Dermis microvascular lymphatic vessel endothelial cell (primary cell): ENCODE measurements around the gene GJA9. TPM values are rescaled to one million over a fixed set of nuclear protein-coding genes. Genes with fewer than 3 reads are reported as not detected.

Experiments used
- DNase-seq, 2 donors: peaks; one replicate each; pipeline versions ENCODE4 v3.0.0 to v3.0.0-alpha.2; 2010; ENCODE audit warnings: low read depth in 2 of 2
- total RNA-seq: library from RNA; depleted of rRNA; stranded (reverse); fragments of >200 nt; gene quantifications from 2 replicates; pipeline ENCODE4 v1.2.1, GENCODE V29; 2014

Gene GJA9
- total RNA-seq, 1 donor from 2014 or later: not detected

- DNase-seq: no peak
Measured at GRCh38 chr1:38831731-38832369, 49.5 kb downstream of the GJA9 start.

GRCh38 chr1:38829368-38829767 lies 52.0 kb downstream of the GJA9 start:
- no peak for DNase-seq

- DNase-seq: no peak
Measured at GRCh38 chr1:38827318-38827717, 54.1 kb downstream of the GJA9 start.

- DNase-seq: no peak
Measured at GRCh38 chr1:38826886-38827285, 54.5 kb downstream of the GJA9 start.

GRCh38 chr1:38826262-38826661 lies 55.1 kb downstream of the GJA9 start:
- DNase-seq: no peak

Other genes with a start within 250 kb of the GJA9 start
- 16.0 and 24.4 TPM in 2 replicates for gene RRAGC, start 21.8 kb downstream of the GJA9 start, total RNA-seq
- 5.8 and 8.7 TPM in 2 replicates for gene MYCBP, start 8.2 kb downstream of the GJA9 start, total RNA-seq
- gene RHBDL2, start 60.2 kb upstream of the GJA9 start, total RNA-seq: 0.13 TPM in 1 of 2 replicates, not detected in the other
- gene AKIRIN1, start 109.7 kb upstream of the GJA9 start, total RNA-seq: 31.7 and 42.5 TPM in 2 replicates
- gene NDUFS5, start 144.8 kb upstream of the GJA9 start, total RNA-seq: 337 and 433 TPM in 2 replicates